Ramos (cell line): ENCODE measurements around the gene GSX1.

Experiments used
- in situ Hi-C: fragments of 300-500 bp; cut with MboI; formaldehyde crosslinking; loops from one replicate; pipeline ENCODE4 v1.14.3; 2022; ENCODE audit warnings: low sequenced_read_pairs; ENCODE audit not compliant: unreplicated experiment

GSX1 gene

GRCh38 chr13:27826379-27827353 is 34.4 kb downstream of the GSX1 start:
- in situ Hi-C loops, result loop anchor here (5.0 kb wide), 1 partner anchor 444 kb away; no protein-coding TSS in a partner anchor

GRCh38 chr13:27827646-27828045 is 35.4 kb downstream of the GSX1 start:
- in situ Hi-C loops, result loop anchor here (5.0 kb wide), 1 partner anchor 445 kb away; no protein-coding TSS in a partner anchor

- in situ Hi-C loops, result loop anchor here (10.0 kb wide), 1 partner anchor 155 kb away; the partner anchor contains the start of gene URAD
These were observed 37.7 kb downstream of the GSX1 start for GRCh38 chr13:27830010-27830409.

GRCh38 chr13:27833206-27833605 is 40.9 kb downstream of the GSX1 start:
- in situ Hi-C loops, result loop anchor here (10.0 kb wide), 1 partner anchor 152 kb away; the partner anchor contains the start of gene URAD

- in situ Hi-C loops, result loop anchor here (10.0 kb wide), 1 partner anchor 151 kb away; the partner anchor contains the start of gene URAD
These were observed 41.8 kb downstream of the GSX1 start for GRCh38 chr13:27834095-27834494.

- in situ Hi-C loops, result loop anchor here (10.0 kb wide), 1 partner anchor 149 kb away; the partner anchor contains the start of gene URAD
These were observed 43.5 kb downstream of the GSX1 start for GRCh38 chr13:27835799-27836198.

GRCh38 chr13:27839809-27840467 is 47.7 kb downstream of the GSX1 start:
- in situ Hi-C loops, result loop anchor here (10.0 kb wide), 1 partner anchor 145 kb away; the partner anchor contains the start of gene URAD

GRCh38 chr13:27842571-27842970 is 50.3 kb downstream of the GSX1 start:
- in situ Hi-C loops, result no loop called here
